Transverse colon (tissue), 3 donors: ENCODE measurements around the gene KLHL22.

Experiments used
- EP300 ChIP-seq: sonication (generic); formaldehyde crosslinking; IDR thresholded peaks from one replicate; pipeline ENCODE4 v1.6.1; 2017; ENCODE audit warnings: antibody characterized with exemption, low read depth
- POLR2A ChIP-seq: fragments of 450-650 bp; IDR thresholded peaks from one replicate; pipeline ENCODE4 v1.6.1; 2016; ENCODE audit warnings: antibody characterized with exemption, mild to moderate bottlenecking, moderate library complexity
- TF ChIP-seq, protein P1 (sequence below), 5 experiments: fragments of 200-600 bp in 3 of 5; fragments of 450-650 bp in 2 of 5; sonication (generic) in 3 of 5; IDR thresholded peaks; 1 replicate in 2 of 5; 2 replicates in 3 of 5; pipeline ENCODE4 v1.5.1; 2016 to 2017; ENCODE audit warnings: antibody characterized with exemption in 5 of 5, inconsistent platforms in 3 of 5, mild to moderate bottlenecking in 2 of 5, moderate library complexity in 1 of 5

DNA sequence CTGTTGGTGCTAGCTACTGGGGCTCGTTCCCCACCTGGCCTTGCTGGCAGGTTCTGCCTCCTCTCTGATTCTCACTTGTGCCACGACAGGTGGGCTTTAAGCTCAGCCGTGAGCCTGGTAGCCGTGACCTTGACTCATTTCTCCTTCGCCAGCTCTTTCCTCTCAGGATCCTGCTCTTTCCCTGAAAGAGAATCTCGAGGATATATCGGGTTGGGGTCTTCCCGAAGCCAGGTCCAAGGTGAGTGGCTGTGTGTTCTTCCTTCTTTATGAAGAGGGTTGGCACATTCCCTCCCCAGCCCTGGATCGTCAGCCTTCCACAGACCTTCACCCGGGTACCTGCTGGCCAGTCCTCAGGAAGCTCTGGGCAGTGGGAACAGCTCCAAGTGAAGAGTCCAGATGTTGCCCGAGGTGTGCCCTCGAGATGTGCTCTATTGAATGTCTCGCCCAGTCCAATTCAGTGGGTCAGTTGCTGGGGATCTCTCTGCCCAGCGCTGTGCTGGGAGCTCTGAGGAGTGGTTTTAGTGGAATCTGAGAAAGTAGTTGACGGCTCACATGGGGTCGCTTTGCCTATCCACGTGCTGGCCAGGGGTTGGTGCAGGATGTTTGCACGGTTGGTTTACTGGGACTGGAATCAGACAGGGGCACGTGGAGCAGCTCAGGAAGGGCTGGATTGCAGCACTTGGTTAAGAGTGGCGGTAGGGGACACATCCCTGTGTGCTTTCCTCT lies 100.3 kb downstream of the KLHL22 start:
- TF ChIP-seq, protein P1, sequence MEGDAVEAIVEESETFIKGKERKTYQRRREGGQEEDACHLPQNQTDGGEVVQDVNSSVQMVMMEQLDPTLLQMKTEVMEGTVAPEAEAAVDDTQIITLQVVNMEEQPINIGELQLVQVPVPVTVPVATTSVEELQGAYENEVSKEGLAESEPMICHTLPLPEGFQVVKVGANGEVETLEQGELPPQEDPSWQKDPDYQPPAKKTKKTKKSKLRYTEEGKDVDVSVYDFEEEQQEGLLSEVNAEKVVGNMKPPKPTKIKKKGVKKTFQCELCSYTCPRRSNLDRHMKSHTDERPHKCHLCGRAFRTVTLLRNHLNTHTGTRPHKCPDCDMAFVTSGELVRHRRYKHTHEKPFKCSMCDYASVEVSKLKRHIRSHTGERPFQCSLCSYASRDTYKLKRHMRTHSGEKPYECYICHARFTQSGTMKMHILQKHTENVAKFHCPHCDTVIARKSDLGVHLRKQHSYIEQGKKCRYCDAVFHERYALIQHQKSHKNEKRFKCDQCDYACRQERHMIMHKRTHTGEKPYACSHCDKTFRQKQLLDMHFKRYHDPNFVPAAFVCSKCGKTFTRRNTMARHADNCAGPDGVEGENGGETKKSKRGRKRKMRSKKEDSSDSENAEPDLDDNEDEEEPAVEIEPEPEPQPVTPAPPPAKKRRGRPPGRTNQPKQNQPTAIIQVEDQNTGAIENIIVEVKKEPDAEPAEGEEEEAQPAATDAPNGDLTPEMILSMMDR (IDR thresholded peaks at IDR 0.05) = no peak
- TF ChIP-seq EP300 (no peak), POLR2A (no peak)
